NCI-H2227 treated with DMSO at 0.1 percent for 48 hours (cell line): Measurements from ENCODE around the gene FUBP3.
"Not testable (repeated sequence)": the region's sequence is repeated elsewhere in the genome, so short reads cannot be mapped to it uniquely, and the experiment has no call there.

Experiments
- DNase-seq: peaks from one replicate; lab custom pipeline; 2025; lab: John Stamatoyannopoulos, UW

FUBP3 gene

DNA sequence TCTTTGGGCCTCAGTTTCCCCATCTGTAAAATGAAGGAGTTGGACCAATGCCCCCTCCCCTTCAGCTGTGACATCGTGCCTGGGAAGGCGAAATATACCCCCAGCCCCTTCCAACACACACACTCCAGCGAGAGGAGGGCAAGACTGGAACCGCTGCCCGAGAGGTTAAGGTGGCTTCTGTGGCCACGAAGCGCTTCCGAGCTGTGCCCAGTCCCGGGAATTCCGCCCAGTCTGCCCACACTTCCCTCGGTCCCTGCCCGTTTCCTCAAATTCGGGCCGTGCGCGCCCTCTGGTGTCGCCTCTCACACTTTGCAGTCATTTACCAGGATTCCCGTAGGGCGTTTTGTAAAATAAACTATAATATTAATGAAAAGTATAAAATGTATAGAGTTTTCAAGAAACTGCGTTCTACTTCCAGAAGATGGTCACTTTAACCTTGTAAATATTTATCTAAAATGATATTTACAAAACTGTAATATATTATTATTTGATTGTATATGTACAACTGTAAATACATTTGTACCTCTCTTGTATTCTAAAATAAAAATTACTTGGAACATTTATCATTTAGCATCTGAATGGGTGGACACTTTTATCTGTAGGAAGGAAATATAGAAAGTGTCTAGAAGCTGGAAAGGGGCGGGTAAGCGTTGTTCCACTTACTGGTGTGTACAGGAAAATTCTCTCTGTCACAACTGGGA lies 103.2 kb downstream of the FUBP3 start:
- DNase-seq, result peak; percentile 71

DNA sequence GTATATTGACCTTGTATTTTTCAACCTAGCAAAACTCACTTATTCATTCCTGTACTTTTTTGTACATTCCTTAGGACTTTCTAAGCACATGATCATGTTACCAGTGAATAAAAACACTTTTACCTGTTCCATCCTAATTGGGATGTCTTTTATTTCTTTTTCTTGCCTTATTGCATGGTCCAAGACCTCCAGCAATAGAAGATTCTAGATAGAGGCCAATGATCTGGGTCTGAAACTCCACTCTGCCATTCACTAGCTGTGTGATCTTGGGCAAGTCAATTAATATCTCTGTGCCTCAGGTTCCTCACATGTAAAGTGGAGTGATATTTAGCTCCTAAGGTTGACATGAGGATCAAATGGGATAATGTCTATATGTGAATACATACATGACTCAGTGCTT lies 105.7 kb downstream of the FUBP3 start:
- DNase-seq, result no peak

DNA sequence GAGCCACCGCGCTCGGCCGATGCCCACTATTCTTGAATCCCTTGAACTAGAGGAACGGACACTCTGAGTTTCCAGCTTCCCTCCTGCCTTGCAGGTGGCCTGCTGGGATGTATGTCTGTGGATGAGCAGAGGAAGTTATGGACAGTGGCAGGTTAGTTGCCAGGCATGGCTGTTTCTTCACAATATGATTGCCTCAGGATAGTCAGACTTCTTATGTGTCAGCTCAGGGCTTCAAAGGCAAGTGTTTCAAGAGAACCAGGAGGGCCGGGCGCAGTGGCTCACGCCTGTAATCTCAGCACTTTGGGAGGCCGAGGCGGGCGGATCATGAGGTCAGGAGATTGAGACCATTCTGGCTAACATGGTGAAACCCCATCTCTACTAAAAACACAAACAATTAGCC lies 106.6 kb downstream of the FUBP3 start:
- not testable (repeated sequence) for DNase-seq

- DNase-seq, result no peak
Observed at GRCh38 chr9:130687615-130688014, 108.2 kb downstream of the FUBP3 start.
